ENCODE data around the gene PPARD. TPM values are rescaled to one million over a fixed set of nuclear protein-coding genes. Genes with fewer than 3 reads are reported as not detected.

PPARD gene
- total RNA-seq, 1 experiment from 2014 or later = 11.0 TPM

DNA sequence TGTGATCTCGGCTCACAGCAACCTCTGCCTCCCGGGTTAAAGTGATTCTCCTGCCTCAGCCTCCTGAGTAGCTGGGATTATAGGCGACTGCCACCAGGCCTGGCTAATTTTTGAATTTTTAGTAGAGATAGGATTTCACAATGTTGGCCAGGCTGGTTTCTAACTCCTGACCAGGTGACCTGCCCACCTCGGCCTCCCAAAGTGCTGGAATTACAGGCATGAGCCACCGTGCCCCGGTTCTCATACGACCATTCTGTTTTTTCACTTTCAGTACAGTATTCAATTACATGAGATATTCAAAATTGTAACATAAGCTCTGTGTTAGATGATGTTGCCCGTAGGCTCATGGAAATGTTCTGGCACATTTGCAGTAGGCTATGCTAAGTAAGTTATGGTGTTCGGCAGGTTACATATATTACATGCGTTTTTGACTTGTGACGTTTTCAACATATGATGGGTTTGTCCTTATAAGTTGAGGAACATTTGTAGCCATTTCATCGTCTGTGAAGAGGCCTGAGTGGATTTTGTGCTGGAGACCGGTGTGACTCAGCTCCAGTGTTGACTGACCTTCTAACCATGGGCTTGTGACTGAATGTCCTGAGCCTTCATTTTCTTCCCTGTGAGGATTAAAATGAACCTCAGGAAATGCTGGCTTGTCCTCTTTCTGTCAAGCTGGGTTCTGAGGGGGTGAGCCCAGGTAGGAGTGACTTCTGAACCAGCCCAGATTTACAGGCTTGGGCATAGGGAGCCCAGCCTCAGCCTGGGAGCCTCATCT, 12.2 kb downstream of the PPARD start:
- peak; percentile 30 for DNase-seq (ENCODE audit: low read depth)

- DNase-seq (ENCODE audit: low read depth) = no peak
Observed at GRCh38 chr6:35356391-35356790, 14.0 kb downstream of the PPARD start.

- DNase-seq (ENCODE audit: low read depth) = no peak
Observed at GRCh38 chr6:35357677-35358076, 15.3 kb downstream of the PPARD start.

GRCh38 chr6:35358086-35358485, 15.7 kb downstream of the PPARD start:
- no peak for DNase-seq (ENCODE audit: low read depth)

- no peak for DNase-seq (ENCODE audit: low read depth)
Observed at GRCh38 chr6:35359346-35359743, 17.0 kb downstream of the PPARD start.

DNA sequence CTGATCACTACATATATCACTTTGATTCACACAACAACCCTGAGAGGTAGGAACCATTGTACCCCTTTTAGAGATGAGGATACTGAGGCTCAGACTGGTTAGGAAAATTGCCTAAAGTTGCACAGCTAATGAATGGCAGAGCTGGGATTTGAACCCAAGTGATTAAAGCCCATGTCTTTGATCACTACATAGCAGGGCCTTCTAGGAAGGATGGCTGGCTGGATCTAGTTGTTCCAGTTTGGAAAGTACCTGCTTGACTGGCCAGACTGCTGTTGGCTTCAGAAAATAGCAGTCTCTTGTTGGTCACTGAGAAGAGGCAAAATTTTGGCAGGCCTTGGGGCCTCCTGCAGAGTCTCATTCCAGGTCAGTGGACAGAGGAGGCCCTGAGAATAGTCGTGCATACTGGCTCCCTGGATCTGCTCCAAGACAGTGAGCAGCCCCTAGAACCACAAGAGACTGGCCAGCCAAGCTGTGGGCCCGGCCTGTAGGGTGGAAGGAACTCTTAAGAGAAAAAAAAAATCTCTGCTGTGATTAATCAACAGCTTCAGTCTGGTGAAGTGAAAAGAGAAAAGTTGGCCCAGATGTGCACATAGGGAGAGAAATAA, 17.5 kb downstream of the PPARD start:
- DNase-seq (ENCODE audit: low read depth) = peak; percentile 58

DNA sequence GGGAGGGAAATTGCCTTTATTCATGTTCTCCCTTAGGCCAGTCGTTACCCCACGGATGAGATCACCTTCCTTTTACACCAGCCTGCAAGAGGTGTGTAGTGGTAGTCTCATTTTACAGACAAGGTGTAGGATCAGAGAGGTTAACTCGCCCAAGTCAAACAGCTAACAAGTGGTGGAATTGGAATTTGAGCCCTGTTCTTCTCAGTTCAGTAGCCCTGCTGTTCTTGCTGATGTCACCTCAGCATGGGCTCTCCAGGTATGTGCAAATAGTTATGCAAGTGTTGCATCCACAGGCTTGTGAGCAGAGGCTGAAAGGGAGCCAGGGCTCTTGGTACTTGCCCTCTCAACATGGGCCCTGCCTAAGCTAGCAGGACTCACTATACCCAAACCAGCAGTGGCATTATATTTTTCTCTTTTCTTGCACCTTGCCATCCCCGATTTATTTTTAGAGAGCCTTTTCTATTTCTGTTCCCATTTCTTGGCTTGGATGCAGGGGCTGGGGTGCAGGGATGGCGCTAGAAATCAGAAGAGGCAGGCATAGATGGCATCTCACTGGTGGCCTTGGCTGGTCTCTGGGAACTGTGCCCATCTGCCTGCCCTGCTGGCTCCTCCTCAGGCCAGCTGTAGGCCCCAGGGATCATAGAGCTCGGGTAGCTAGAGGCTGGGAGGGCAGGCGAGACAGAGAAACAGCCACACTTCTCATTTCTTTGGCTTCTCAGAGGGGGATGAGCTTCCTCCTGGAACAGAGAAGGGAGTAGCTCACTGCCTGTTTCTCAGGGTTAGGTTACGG, 18.2 kb downstream of the PPARD start:
- DNase-seq (ENCODE audit: low read depth) = no peak

DNA sequence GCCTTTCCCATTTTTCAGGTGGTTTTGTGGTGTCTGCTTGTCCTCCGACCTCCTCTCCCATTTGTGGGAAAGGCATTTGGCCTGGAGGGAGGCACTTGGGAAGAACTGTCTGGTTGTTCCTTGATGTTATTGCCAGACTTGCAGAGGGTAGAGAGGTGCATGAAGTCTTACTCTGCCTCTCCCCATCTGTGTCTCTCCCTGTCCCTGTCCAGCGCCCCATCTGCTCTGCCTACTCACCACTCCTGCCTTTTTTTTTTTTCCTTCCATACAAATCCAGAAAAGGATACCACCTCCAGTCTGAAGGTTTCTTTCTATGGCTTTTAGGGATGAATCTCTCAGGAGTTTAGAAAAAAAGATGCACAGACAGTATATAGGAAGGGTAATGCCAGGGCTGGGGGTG, 19.8 kb downstream of the PPARD start:
- DNase-seq (ENCODE audit: low read depth) = no peak

DNA sequence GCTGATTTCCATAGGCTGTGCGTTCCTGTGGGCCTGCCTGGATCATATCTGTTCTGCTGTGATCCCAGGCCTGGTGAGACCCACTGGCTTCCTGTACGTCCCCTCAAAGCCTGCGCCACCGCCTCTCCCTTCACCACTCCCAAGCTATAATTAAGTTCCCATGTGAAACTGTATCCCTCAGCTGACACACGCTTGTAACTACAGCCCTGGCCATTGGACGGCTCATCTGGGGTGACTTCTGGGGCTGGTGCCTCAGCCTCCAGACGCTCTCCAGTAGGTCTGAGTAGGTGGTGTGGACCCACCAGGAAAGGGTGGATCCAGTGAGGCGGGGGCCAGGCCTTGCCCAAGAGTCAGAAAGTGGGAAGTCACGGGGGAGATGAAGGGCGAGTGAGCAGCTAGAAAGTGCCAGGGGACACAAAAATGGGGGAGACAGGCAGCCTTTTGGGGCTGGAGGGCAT, 21.0 kb downstream of the PPARD start:
- no peak for DNase-seq (ENCODE audit: low read depth)

GRCh38 chr6:35365594-35366203, 23.3 kb downstream of the PPARD start:
- no peak for DNase-seq (ENCODE audit: low read depth)

DNA sequence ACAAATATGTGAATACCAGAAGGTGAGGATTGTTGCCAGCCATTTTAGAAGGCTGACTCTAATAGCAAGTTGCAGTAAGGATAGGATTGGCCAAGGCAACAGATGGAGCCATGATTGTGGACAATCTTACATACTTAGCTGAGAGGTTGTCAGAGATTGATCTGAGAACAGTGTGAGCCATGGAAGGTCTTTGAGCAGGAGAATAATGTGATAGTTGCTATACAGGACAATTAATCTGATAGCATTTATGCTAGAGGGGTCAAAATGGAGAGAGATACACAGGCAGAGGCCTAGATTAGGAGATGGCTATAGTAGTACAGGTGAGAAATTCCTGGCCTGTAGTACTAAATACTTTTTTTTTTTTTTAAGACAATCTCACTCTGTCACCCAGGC, 23.8 kb downstream of the PPARD start:
- DNase-seq (ENCODE audit: low read depth) = no peak

GRCh38 chr6:35367646-35368037, 25.3 kb downstream of the PPARD start:
- DNase-seq (ENCODE audit: low read depth) = no peak

GRCh38 chr6:35368038-35368887, 25.9 kb downstream of the PPARD start:
- DNase-seq (ENCODE audit: low read depth) = peak; percentile 55

- DNase-seq (ENCODE audit: low read depth) = peak; percentile 98
Observed at GRCh38 chr6:35370124-35370741, 27.9 kb downstream of the PPARD start.

- DNase-seq (ENCODE audit: low read depth) = no peak
Observed at GRCh38 chr6:35370785-35371493, 28.6 kb downstream of the PPARD start.

DNA sequence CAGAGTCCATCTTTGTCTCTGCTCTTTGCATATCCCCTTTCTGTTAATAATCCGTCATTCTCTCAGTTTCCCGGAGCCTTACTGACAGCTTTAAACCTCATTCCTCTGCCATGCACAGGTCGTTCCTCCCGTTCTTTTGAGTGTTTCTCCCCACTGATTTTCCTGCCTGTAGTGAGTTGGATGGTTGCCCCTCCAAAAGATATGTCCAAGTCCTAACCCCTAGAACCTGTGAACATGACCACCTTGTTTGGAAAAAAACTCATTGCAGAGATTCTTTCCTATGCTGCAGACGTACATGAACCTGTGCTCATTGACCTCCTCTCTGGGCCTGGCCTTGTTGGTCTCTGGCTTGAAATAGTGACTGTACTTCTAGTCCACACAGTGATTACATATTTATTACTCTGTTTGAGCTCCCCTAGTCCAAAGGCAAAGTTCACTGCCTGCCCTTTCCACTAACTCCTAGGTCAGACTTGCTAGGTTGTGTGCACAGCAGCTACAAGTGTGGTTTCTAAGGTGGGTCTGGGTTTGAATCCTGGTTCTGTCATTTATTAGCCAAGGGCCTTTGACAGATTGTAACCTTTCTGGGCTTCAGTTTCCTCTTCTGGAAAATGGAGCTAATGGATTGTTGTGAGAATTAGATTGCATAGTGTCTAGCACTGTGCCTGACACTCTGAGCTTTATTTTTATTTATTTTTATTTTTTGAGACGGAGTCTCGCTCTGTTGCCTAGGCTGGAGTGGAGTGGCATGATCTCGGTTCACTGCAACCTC, 29.3 kb downstream of the PPARD start:
- no peak for DNase-seq (ENCODE audit: low read depth)

DNA sequence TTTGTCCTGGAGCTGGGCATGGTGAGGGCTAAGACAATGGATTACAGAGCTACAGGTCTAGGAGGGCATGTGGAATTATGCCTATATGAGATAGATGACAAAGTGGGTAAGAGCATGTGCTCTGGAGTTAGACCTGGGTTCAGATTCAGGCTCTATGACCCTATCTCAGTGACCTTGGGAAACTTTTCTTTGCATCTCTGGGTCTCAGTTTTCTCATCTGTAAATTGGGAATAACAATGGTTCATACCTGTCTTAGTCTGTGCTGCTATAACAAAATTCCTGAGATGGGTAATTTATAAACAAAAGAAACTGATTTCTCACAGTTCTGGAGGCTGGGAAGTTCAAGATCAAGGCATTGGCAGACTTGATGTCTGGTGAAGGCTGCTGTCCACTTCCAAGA, 30.3 kb downstream of the PPARD start:
- no peak for DNase-seq (ENCODE audit: low read depth)

- DNase-seq (ENCODE audit: low read depth) = no peak
Observed at GRCh38 chr6:35376281-35376680, 33.9 kb downstream of the PPARD start.

DNA sequence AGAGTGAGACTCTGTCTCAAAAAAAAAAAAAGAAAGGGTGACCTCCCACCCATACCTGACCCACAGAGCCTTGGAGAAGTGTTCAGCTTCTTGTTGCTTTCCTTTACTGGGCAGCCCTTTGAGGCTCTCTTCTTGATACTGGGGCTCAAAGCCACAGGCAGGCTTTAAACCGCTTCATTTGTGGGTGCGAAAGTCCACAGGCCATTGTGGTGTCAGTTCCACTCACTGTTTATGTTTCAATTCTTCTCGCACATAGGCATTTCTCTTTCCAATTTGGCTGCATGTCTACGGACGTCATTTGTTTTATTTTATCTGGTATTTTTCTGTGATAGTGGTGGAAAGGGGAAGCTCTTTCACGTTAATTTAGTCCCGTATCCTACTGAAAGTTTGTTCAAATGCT, 34.6 kb downstream of the PPARD start:
- DNase-seq (ENCODE audit: low read depth) = no peak

Measured in LHCN-M2 (cell line).